Panc1 (cell line): ENCODE data around the gene MYO1B. TPM values are rescaled to one million over a fixed set of nuclear protein-coding genes. Genes with fewer than 3 reads are reported as not detected.

Experiments
- ATAC-seq: fragments of 200-7000 bp; cut with Tn5 transposase; 2 replicates; pipeline ENCODE4 v1.9.1; 2020; ENCODE audit warnings: mild to moderate bottlenecking, moderate library complexity
- BruUV-seq: library from RNA; stranded (reverse); fragments of 400-500 nt; replicated peaks from 2 replicates; lab custom pipeline; 2021; lab: Mats Ljungman, UMichigan
- CTCF ChIA-PET: fragments of 300-600 bp; sonication (Branson Sonifier 250); formaldehyde crosslinking; loops from one replicate; lab custom pipeline; 2022; ENCODE audit warnings: antibody characterized with exemption; lab: Charles Lee
- POLR2A ChIA-PET: fragments of 300-600 bp; sonication (Branson Sonifier 250); formaldehyde crosslinking; loops from one replicate; lab custom pipeline; 2022; ENCODE audit warnings: antibody characterized with exemption; lab: Charles Lee
- DNase-seq: peaks from one replicate; pipeline ENCODE4 v3.0.0-alpha.2; 2010; ENCODE audit warnings: low read depth, low spot score
- H3K27ac ChIP-seq: 2 replicates; pipeline ENCODE4 v1.5.1; 2011; ENCODE audit warnings: mild to moderate bottlenecking, low read length, inconsistent platforms
- H3K27me3 ChIP-seq: fragments of 200-500 bp; sonication (Bioruptor generic); 2 replicates; pipeline ENCODE4 v1.6.0; 2014; ENCODE audit warnings: low read length, inconsistent platforms; ENCODE audit not compliant: control insufficient read depth, insufficient read depth
- H3K36me3 ChIP-seq: fragments of 200-500 bp; sonication (Bioruptor generic); 2 replicates; pipeline ENCODE4 v1.5.1; 2014; ENCODE audit warnings: inconsistent platforms, mild to moderate bottlenecking, low read length, moderate library complexity; ENCODE audit not compliant: control insufficient read depth, insufficient read depth
- H3K4me1 ChIP-seq: 2 replicates; pipeline ENCODE4 v1.5.1; 2011; ENCODE audit warnings: inconsistent platforms, mild to moderate bottlenecking, low read length, moderate library complexity; ENCODE audit not compliant: control insufficient read depth, insufficient read depth
- H3K4me3 ChIP-seq, 2 experiments: 2 replicates each; pipeline ENCODE4 v1.5.1; 2011 to 2012; ENCODE audit warnings: low read depth in 2 of 2, low read length in 2 of 2, mild to moderate bottlenecking in 2 of 2, inconsistent platforms in 1 of 2, moderate library complexity in 1 of 2
- H3K9me3 ChIP-seq: fragments of 200-500 bp; sonication (Bioruptor generic); 2 replicates; pipeline ENCODE4 v1.5.1; 2014; ENCODE audit warnings: low read depth, mild to moderate bottlenecking, inconsistent platforms, low read length, moderate library complexity; ENCODE audit not compliant: control insufficient read depth, insufficient read depth
- CTCF ChIP-seq: fragments of 450-650 bp; IDR thresholded peaks from 2 replicates; pipeline ENCODE4 v1.5.1; 2017; ENCODE audit warnings: mild to moderate bottlenecking
- POLR2AphosphoS5 ChIP-seq: IDR thresholded peaks from 2 replicates; pipeline ENCODE4 v1.6.1; 2012; ENCODE audit warnings: mild to moderate bottlenecking, low read depth, low read length, moderate library complexity
- REST ChIP-seq, 2 experiments: IDR thresholded peaks; 2 replicates each; pipeline ENCODE4 v1.6.1; 2011 to 2012; ENCODE audit warnings: low read depth in 2 of 2, control low read depth in 1 of 2, low read length in 1 of 2, mild to moderate bottlenecking in 1 of 2, moderate library complexity in 1 of 2; ENCODE audit not compliant: insufficient read depth in 1 of 2
- SIN3A ChIP-seq: IDR thresholded peaks from 2 replicates; pipeline ENCODE4 v1.6.1; 2012; ENCODE audit warnings: low read depth, mild to moderate bottlenecking, low read length, moderate library complexity, borderline replicate concordance; ENCODE audit not compliant: insufficient read depth
- TCF7L2 ChIP-seq: IDR thresholded peaks from 2 replicates; pipeline ENCODE4 v1.6.1; 2011; ENCODE audit warnings: mild to moderate bottlenecking, low read depth, low read length, inconsistent platforms
- in situ Hi-C: cut with HindIII; loops from 2 replicates; pipeline ENCODE4 v1.10.0; 2016; ENCODE audit warnings: low sequenced_read_pairs, low pct_unique_long_range_greater_than_20kb
- intact Hi-C: fragments of 100-400 bp; cut with micrococcal nuclease; formaldehyde crosslinking; loops from one replicate; pipeline ENCODE4 v1.10.0; 2022; ENCODE audit not compliant: unreplicated experiment
- total RNA-seq: library from RNA; stranded (reverse); gene quantifications from one replicate; pipeline ENCODE4 v1.2.1, GENCODE V29; 2021; ENCODE audit not compliant: unreplicated experiment

The MYO1B gene
- total RNA-seq, 1 experiment from 2014 or later = 51.5 TPM

GRCh38 chr2:191212119-191212518 is 33.1 kb upstream of the MYO1B start:
- POLR2A ChIA-PET = no interaction called here

GRCh38 chr2:191213333-191213732 is 31.9 kb upstream of the MYO1B start:
- BruUV-seq = no TSS peak
- in situ Hi-C loops (no loop called here), intact Hi-C loops (no loop called here)
- no peak for TF ChIP-seq SIN3A
- no peak for TF ChIP-seq TCF7L2
- TF ChIP-seq POLR2AphosphoS5 = no peak
- TF ChIP-seq CTCF = no peak
- no peak for TF ChIP-seq REST (IDR thresholded peaks at IDR 0.05; ENCODE audit: insufficient read depth in 1 of 2, low read depth in 2 of 2, low read length in 1 of 2)
- no peak for DNase-seq
- Histone ChIP-seq H3K4me3 (no peak overlapping the region), H3K27ac (no peak overlapping the region), H3K36me3 (no peaks in the 10 kb centered on the region), H3K27me3 (no peaks in the 10 kb centered on the region), H3K4me1 (peaks cover 5% of the 10 kb centered on the region; the same call in 1 of the 2 replicates), H3K9me3 (peaks cover 8% of the 10 kb centered on the region; the same call in 1 of the 2 replicates)
- ATAC-seq = no peak
- ChIA-PET CTCF (no interaction called here), POLR2A (interaction anchor here (0.5 kb wide), 1 partner anchor 288 kb away, joined by 4 read pairs; no protein-coding TSS in a partner anchor)

More at GRCh38 chr2:191212119-191212518, 33.1 kb upstream of the MYO1B start:
- TF ChIP-seq POLR2AphosphoS5 (no peak), CTCF (no peak), REST (IDR thresholded peaks at IDR 0.05; ENCODE audit: insufficient read depth in 1 of 2, low read depth in 2 of 2, low read length in 1 of 2) (no peak), SIN3A (no peak), TCF7L2 (no peak)
- in situ Hi-C loops (no loop called here), intact Hi-C loops (no loop called here)
- DNase-seq (no peak), ATAC-seq (no peak)
- no peak overlapping the region for H3K27ac ChIP-seq
- no peaks in the 10 kb centered on the region for H3K27me3 ChIP-seq
- BruUV-seq = no TSS peak
- H3K9me3 ChIP-seq = peaks cover 8% of the 10 kb centered on the region; the same call in 1 of the 2 replicates
- H3K4me1 ChIP-seq = no peaks in the 10 kb centered on the region
- no peaks in the 10 kb centered on the region for H3K36me3 ChIP-seq
- CTCF ChIA-PET = no interaction called here
- no peak overlapping the region for H3K4me3 ChIP-seq
